Uterus (tissue), 4 donors: ENCODE data around the gene LRIT3. TPM values are rescaled to one million over a fixed set of nuclear protein-coding genes. Genes with fewer than 3 reads are reported as not detected.

Source experiments
- DNase-seq, 2 donors: peaks; one replicate each; pipeline ENCODE4 v3.0.0-alpha.2; 2019 to 2020
- H3K27ac ChIP-seq, 2 donors: fragments of 200-600 bp; sonication (generic); 1 replicate in 1 of 2; 2 replicates in 1 of 2; pipeline ENCODE4 v1.5.1; 2016 to 2018
- H3K27me3 ChIP-seq, 2 donors: fragments of 200-600 bp; sonication (generic); one replicate each; pipeline ENCODE4 v1.5.1; 2018 to 2019; ENCODE audit warnings: control low read depth in 1 of 2
- H3K36me3 ChIP-seq, 2 donors: fragments of 200-600 bp; sonication (generic); one replicate each; pipeline ENCODE4 v1.5.1; 2019; ENCODE audit warnings: control low read depth in 1 of 2
- H3K4me1 ChIP-seq, 2 donors: fragments of 200-600 bp; sonication (generic); one replicate each; pipeline ENCODE4 v1.5.1; 2018 to 2019; ENCODE audit warnings: control low read depth in 1 of 2
- H3K4me3 ChIP-seq, 2 donors: fragments of 200-600 bp; sonication (generic); 1 replicate in 1 of 2; 2 replicates in 1 of 2; pipeline ENCODE4 v1.5.1; 2018 to 2019; ENCODE audit warnings: mild to moderate bottlenecking in 1 of 2
- H3K9me3 ChIP-seq, 2 donors: fragments of 200-600 bp; sonication (generic); one replicate each; pipeline ENCODE4 v1.5.1; 2019; ENCODE audit warnings: control low read depth in 1 of 2
- CTCF ChIP-seq, 4 experiments: fragments of 200-600 bp in 2 of 4; fragments of 450-650 bp in 2 of 4; sonication (generic) in 2 of 4; IDR thresholded peaks; one replicate each; pipeline ENCODE4 v1.5.1; 2016 to 2019; ENCODE audit warnings: antibody characterized with exemption in 4 of 4, mild to moderate bottlenecking in 2 of 4, moderate library complexity in 1 of 4
- POLR2A ChIP-seq, 2 donors: fragments of 450-650 bp; IDR thresholded peaks; one replicate each; pipeline ENCODE4 v1.6.1; 2016; ENCODE audit warnings: antibody characterized with exemption in 2 of 2, mild to moderate bottlenecking in 1 of 2, moderate library complexity in 1 of 2
- intact Hi-C: fragments of 100-400 bp; cut with DNase I; formaldehyde crosslinking; loops from one replicate; pipeline ENCODE4 v1.15.1; 2023; ENCODE audit warnings: low total_unique reads
- total RNA-seq, 4 donors: library from RNA; depleted of rRNA in 3 of 4; stranded (reverse); fragments of >200 nt in 3 of 4; gene quantifications; one replicate each; pipeline versions ENCODE4 v1.1.0 to v1.2.4, GENCODE V29; 2014 to 2023
- donor health status: DM: yes; HTN: yes; CAD: no.

Gene LRIT3
- total RNA-seq, 4 donors from 2014 or later = 0.21 to 0.27 (median 0.26) TPM; not detected in 1

GRCh38 chr4:109912706-109913595 is 65.0 kb downstream of the LRIT3 start, which contains the start of gene EGF:
EGF (plus strand) TSS chr4:109912883; CDS start chr4:109913336, 453 bp downstream.
- H3K36me3 ChIP-seq = no peaks in the 10 kb centered on the region
- peak within 1 kb of the TSS; percentile 3 to 66 for H3K27ac ChIP-seq
- intact Hi-C loops = no loop called here
- no peak for TF ChIP-seq POLR2A (IDR thresholded peaks at IDR 0.05)
- no peak for TF ChIP-seq CTCF (IDR thresholded peaks at IDR 0.05)
- H3K4me3 ChIP-seq = no peak within 1 kb of the TSS
- H3K4me1 ChIP-seq = no peaks in the 10 kb centered on the region
- H3K27me3 ChIP-seq = no peaks in the 10 kb centered on the region
- H3K9me3 ChIP-seq = no peaks in the 10 kb centered on the region
- peak; percentile 15 to 18 for DNase-seq

- no peak overlapping the region for H3K4me3 ChIP-seq
- intact Hi-C loops = no loop called here
- H3K36me3 ChIP-seq = no peaks in the 10 kb centered on the region
- H3K4me1 ChIP-seq = no peaks in the 10 kb centered on the region
- DNase-seq = no peak
- no peaks in the 10 kb centered on the region for H3K27me3 ChIP-seq
- TF ChIP-seq CTCF (IDR thresholded peaks at IDR 0.05) = no peak
- TF ChIP-seq POLR2A (IDR thresholded peaks at IDR 0.05) = no peak
- peak overlapping the region in 1 of 2 donors; percentile 66 for H3K27ac ChIP-seq
- H3K9me3 ChIP-seq = no peaks in the 10 kb centered on the region
Observed at GRCh38 chr4:109913596-109914241, 65.8 kb downstream of the LRIT3 start.

DNA sequence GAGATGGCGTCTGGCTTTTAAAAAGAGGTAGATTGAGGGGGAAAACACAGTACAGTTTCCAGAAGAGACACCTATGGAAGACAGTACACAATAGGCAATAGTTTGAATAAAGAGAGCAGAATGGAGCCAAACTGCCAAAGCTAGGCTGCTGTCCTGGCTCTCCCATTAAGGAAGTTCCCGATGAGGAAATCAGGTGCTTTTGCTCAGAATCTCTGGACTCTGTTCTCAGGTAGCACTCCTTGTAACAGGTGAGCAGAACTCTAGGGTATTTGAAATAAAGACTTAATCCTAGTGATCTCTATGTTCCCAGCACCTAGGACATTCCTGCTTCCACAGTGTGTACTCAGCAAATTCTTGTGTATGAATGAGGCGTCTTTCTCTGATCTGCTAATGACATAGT is 66.4 kb downstream of the LRIT3 start:
- intact Hi-C loops = no loop called here
- no peak overlapping the region for H3K27ac ChIP-seq
- no peaks in the 10 kb centered on the region for H3K4me1 ChIP-seq
- H3K4me3 ChIP-seq = no peak overlapping the region
- no peaks in the 10 kb centered on the region for H3K27me3 ChIP-seq
- DNase-seq = no peak
- H3K9me3 ChIP-seq = no peaks in the 10 kb centered on the region
- no peak for TF ChIP-seq CTCF (IDR thresholded peaks at IDR 0.05)
- no peak for TF ChIP-seq POLR2A (IDR thresholded peaks at IDR 0.05)
- no peaks in the 10 kb centered on the region for H3K36me3 ChIP-seq

GRCh38 chr4:109915385-109916026 is 67.6 kb downstream of the LRIT3 start:
- H3K27ac ChIP-seq = no peak overlapping the region
- no peak overlapping the region for H3K4me3 ChIP-seq
- no peaks in the 10 kb centered on the region for H3K9me3 ChIP-seq
- H3K36me3 ChIP-seq = no peaks in the 10 kb centered on the region
- H3K27me3 ChIP-seq = no peaks in the 10 kb centered on the region
- intact Hi-C loops = no loop called here
- H3K4me1 ChIP-seq = no peaks in the 10 kb centered on the region
- no peak for TF ChIP-seq CTCF (IDR thresholded peaks at IDR 0.05)
- no peak for TF ChIP-seq POLR2A (IDR thresholded peaks at IDR 0.05)
- no peak for DNase-seq
